GM18517 (cell line): ENCODE results near the gene RUNX3.

ENCODE experiments used
- ATAC-seq: cut with Tn5 transposase; IDR thresholded peaks from one replicate; pipeline ENCODE4 v1.9.1; 2021; ENCODE audit warnings: mild to moderate bottlenecking, moderate library complexity; ENCODE audit not compliant: unreplicated experiment

The RUNX3 gene

GRCh38 chr1:24903955-24904730 lies 25.9 kb downstream of the RUNX3 start:
- ATAC-seq, result no peak

- ATAC-seq, result no peak
Measured at GRCh38 chr1:24903560-24903954, 26.5 kb downstream of the RUNX3 start.

GRCh38 chr1:24903011-24903461 lies 27.0 kb downstream of the RUNX3 start:
- ATAC-seq, result no peak

- ATAC-seq, result no peak
Measured at GRCh38 chr1:24902471-24902891, 27.6 kb downstream of the RUNX3 start.

GRCh38 chr1:24901791-24902470 lies 28.1 kb downstream of the RUNX3 start:
- no peak for ATAC-seq

- ATAC-seq, result no peak
Measured at GRCh38 chr1:24900985-24901781, 28.9 kb downstream of the RUNX3 start.

- no peak for ATAC-seq
Measured at GRCh38 chr1:24900486-24900849, 29.6 kb downstream of the RUNX3 start.

GRCh38 chr1:24899581-24900485 lies 30.2 kb downstream of the RUNX3 start:
- ATAC-seq, result no peak

- no peak for ATAC-seq
Measured at GRCh38 chr1:24898909-24899439, 31.1 kb downstream of the RUNX3 start.

- ATAC-seq, result no peak
Measured at GRCh38 chr1:24898152-24898908, 31.7 kb downstream of the RUNX3 start.

- ATAC-seq, result no peak
Measured at GRCh38 chr1:24897263-24898151, 32.6 kb downstream of the RUNX3 start.

- no peak for ATAC-seq
Measured at GRCh38 chr1:24896596-24897262, 33.3 kb downstream of the RUNX3 start.

GRCh38 chr1:24896176-24896575 lies 33.9 kb downstream of the RUNX3 start:
- no peak for ATAC-seq

- ATAC-seq, result no peak
Measured at GRCh38 chr1:24895511-24895910, 34.6 kb downstream of the RUNX3 start.

GRCh38 chr1:24894002-24894401 lies 36.1 kb downstream of the RUNX3 start:
- no peak for ATAC-seq

GRCh38 chr1:24893431-24893830 lies 36.6 kb downstream of the RUNX3 start:
- no peak for ATAC-seq

- no peak for ATAC-seq
Measured at GRCh38 chr1:24892188-24893153, 37.6 kb downstream of the RUNX3 start.
